ENCODE data around the gene RASAL1.
A peak's percentile ranks its signal among the peaks of the same experiment; 100 is the strongest.

RASAL1 gene

GRCh38 chr12:113169697-113170096 lies 34.1 kb upstream of the RASAL1 start:
- Mint-ChIP-seq H3K27ac (peak overlapping the region; percentile 33), H3K36me3 (ENCODE audit: low read depth) (peaks cover 99% of the 10 kb centered on the region), H3K27me3 (no peaks in the 10 kb centered on the region), H3K9me3 (no peaks in the 10 kb centered on the region), H3K4me1 (ENCODE audit: low read depth) (peaks cover 3% of the 10 kb centered on the region), H3K4me3 (no peak overlapping the region)
- no peak for DNase-seq

- Mint-ChIP-seq H3K4me3 (no peak overlapping the region), H3K27ac (no peak overlapping the region), H3K27me3 (no peaks in the 10 kb centered on the region), H3K4me1 (ENCODE audit: low read depth) (peaks cover 1% of the 10 kb centered on the region), H3K9me3 (no peaks in the 10 kb centered on the region), H3K36me3 (ENCODE audit: low read depth) (peaks cover 99% of the 10 kb centered on the region)
- no peak for DNase-seq
These were observed 32.3 kb upstream of the RASAL1 start for GRCh38 chr12:113167868-113168267.

- Mint-ChIP-seq H3K27me3 (no peaks in the 10 kb centered on the region), H3K4me1 (ENCODE audit: low read depth) (no peaks in the 10 kb centered on the region), H3K27ac (no peak overlapping the region), H3K4me3 (no peak overlapping the region), H3K9me3 (no peaks in the 10 kb centered on the region), H3K36me3 (ENCODE audit: low read depth) (peaks cover 97% of the 10 kb centered on the region)
- no peak for DNase-seq
These were observed 30.2 kb upstream of the RASAL1 start for GRCh38 chr12:113165521-113166450.

- Mint-ChIP-seq H3K4me1 (ENCODE audit: low read depth) (no peaks in the 10 kb centered on the region), H3K4me3 (no peak overlapping the region), H3K9me3 (no peaks in the 10 kb centered on the region), H3K36me3 (ENCODE audit: low read depth) (peaks cover 98% of the 10 kb centered on the region), H3K27me3 (no peaks in the 10 kb centered on the region), H3K27ac (no peak overlapping the region)
- no peak for DNase-seq
These were observed 28.5 kb upstream of the RASAL1 start for GRCh38 chr12:113164014-113164413.

- Mint-ChIP-seq H3K27ac (no peak overlapping the region), H3K36me3 (ENCODE audit: low read depth) (peaks cover 98% of the 10 kb centered on the region), H3K27me3 (no peaks in the 10 kb centered on the region), H3K4me1 (ENCODE audit: low read depth) (no peaks in the 10 kb centered on the region), H3K4me3 (no peak overlapping the region), H3K9me3 (no peaks in the 10 kb centered on the region)
- DNase-seq = no peak
These were observed 27.4 kb upstream of the RASAL1 start for GRCh38 chr12:113163030-113163360.

GRCh38 chr12:113162102-113163029 lies 26.8 kb upstream of the RASAL1 start:
- no peak overlapping the region for H3K27ac Mint-ChIP-seq
- H3K36me3 Mint-ChIP-seq (ENCODE audit: low read depth) = peaks cover 98% of the 10 kb centered on the region
- no peaks in the 10 kb centered on the region for H3K9me3 Mint-ChIP-seq
- peaks cover 5% of the 10 kb centered on the region for H3K4me1 Mint-ChIP-seq (ENCODE audit: low read depth)
- H3K27me3 Mint-ChIP-seq = no peaks in the 10 kb centered on the region
- no peak for DNase-seq
- no peak overlapping the region for H3K4me3 Mint-ChIP-seq

GRCh38 chr12:113161415-113162016 lies 26.0 kb upstream of the RASAL1 start:
- Mint-ChIP-seq H3K36me3 (ENCODE audit: low read depth) (peaks cover 97% of the 10 kb centered on the region), H3K27ac (peak overlapping the region; percentile 22), H3K4me1 (ENCODE audit: low read depth) (peaks cover 7% of the 10 kb centered on the region), H3K4me3 (no peak overlapping the region), H3K9me3 (no peaks in the 10 kb centered on the region), H3K27me3 (no peaks in the 10 kb centered on the region)
- no peak for DNase-seq

GRCh38 chr12:113159937-113160336 lies 24.4 kb upstream of the RASAL1 start:
- H3K27ac Mint-ChIP-seq = no peak overlapping the region
- H3K36me3 Mint-ChIP-seq (ENCODE audit: low read depth) = peaks cover 82% of the 10 kb centered on the region
- H3K27me3 Mint-ChIP-seq = peaks cover 8% of the 10 kb centered on the region
- H3K9me3 Mint-ChIP-seq = no peaks in the 10 kb centered on the region
- no peak for DNase-seq
- H3K4me1 Mint-ChIP-seq (ENCODE audit: low read depth) = peaks cover 10% of the 10 kb centered on the region
- no peak overlapping the region for H3K4me3 Mint-ChIP-seq

- Mint-ChIP-seq H3K27ac (peak overlapping the region; percentile 47), H3K4me3 (no peak overlapping the region), H3K4me1 (ENCODE audit: low read depth) (peaks cover 16% of the 10 kb centered on the region), H3K27me3 (peaks cover 14% of the 10 kb centered on the region), H3K36me3 (ENCODE audit: low read depth) (peaks cover 68% of the 10 kb centered on the region), H3K9me3 (no peaks in the 10 kb centered on the region)
- DNase-seq = no peak
These were observed 23.1 kb upstream of the RASAL1 start for GRCh38 chr12:113158439-113159203.

GRCh38 chr12:113157218-113157859 lies 21.8 kb upstream of the RASAL1 start:
- peak overlapping the region; percentile 61 for H3K27ac Mint-ChIP-seq
- peaks cover 56% of the 10 kb centered on the region for H3K36me3 Mint-ChIP-seq (ENCODE audit: low read depth)
- peaks cover 28% of the 10 kb centered on the region for H3K4me1 Mint-ChIP-seq (ENCODE audit: low read depth)
- peaks cover 19% of the 10 kb centered on the region for H3K27me3 Mint-ChIP-seq
- H3K4me3 Mint-ChIP-seq = no peak overlapping the region
- no peak for DNase-seq
- no peaks in the 10 kb centered on the region for H3K9me3 Mint-ChIP-seq

- Mint-ChIP-seq H3K27ac (no peak overlapping the region), H3K27me3 (peaks cover 24% of the 10 kb centered on the region), H3K36me3 (ENCODE audit: low read depth) (peaks cover 41% of the 10 kb centered on the region), H3K4me1 (ENCODE audit: low read depth) (peaks cover 32% of the 10 kb centered on the region), H3K9me3 (no peaks in the 10 kb centered on the region), H3K4me3 (no peak overlapping the region)
- no peak for DNase-seq
These were observed 20.1 kb upstream of the RASAL1 start for GRCh38 chr12:113155646-113156045.

GRCh38 chr12:113155060-113155459 lies 19.5 kb upstream of the RASAL1 start:
- peaks cover 35% of the 10 kb centered on the region for H3K36me3 Mint-ChIP-seq (ENCODE audit: low read depth)
- no peak overlapping the region for H3K27ac Mint-ChIP-seq
- peaks cover 32% of the 10 kb centered on the region for H3K4me1 Mint-ChIP-seq (ENCODE audit: low read depth)
- DNase-seq = no peak
- H3K4me3 Mint-ChIP-seq = no peak overlapping the region
- no peaks in the 10 kb centered on the region for H3K9me3 Mint-ChIP-seq
- peaks cover 24% of the 10 kb centered on the region for H3K27me3 Mint-ChIP-seq

GRCh38 chr12:113154351-113154973 lies 18.9 kb upstream of the RASAL1 start:
- Mint-ChIP-seq H3K4me1 (ENCODE audit: low read depth) (peaks cover 32% of the 10 kb centered on the region), H3K36me3 (ENCODE audit: low read depth) (peaks cover 29% of the 10 kb centered on the region), H3K27ac (no peak overlapping the region), H3K4me3 (peak overlapping the region; percentile 75), H3K9me3 (no peaks in the 10 kb centered on the region), H3K27me3 (peaks cover 24% of the 10 kb centered on the region)
- peak; percentile 51 for DNase-seq

Data from activated T-cell treated with anti-CD3 and anti-CD28 coated beads, Interleukin-2, amount 50 U/mL, for 24 hours (primary cell).